Measurements from ENCODE around the gene METTL5.

The METTL5 gene

GRCh38 chr2:169782513-169782912, 42.2 kb downstream of the METTL5 start:
- H3K9ac ChIP-seq (ENCODE audit: low read depth, low read length): no peak overlapping the region
- no peaks in the 10 kb centered on the region for H3K4me1 ChIP-seq (ENCODE audit: insufficient read depth, low read length)
- H2AFZ ChIP-seq (ENCODE audit: low read depth, low read length): no peak overlapping the region
- no peaks in the 10 kb centered on the region for H3K27me3 ChIP-seq (ENCODE audit: insufficient read depth, low read length, poor library complexity)
- no peak for DNase-seq
- no peaks in the 10 kb centered on the region for H4K20me1 ChIP-seq (ENCODE audit: insufficient read depth, low read length)
- H3K4me3 ChIP-seq (ENCODE audit: low read depth in 1 of 2, low read length in 2 of 2): no peak overlapping the region
- H3K9me3 ChIP-seq (ENCODE audit: insufficient read depth, low read length, severe bottlenecking): no peaks in the 10 kb centered on the region
- no peak overlapping the region for H3K4me2 ChIP-seq (ENCODE audit: insufficient read depth, low read length)
- TF ChIP-seq CTCF (IDR thresholded peaks at IDR 0.05; ENCODE audit: borderline replicate concordance, extremely low read depth, low read length, poor library complexity, severe bottlenecking): no peak
- H3K36me3 ChIP-seq (ENCODE audit: insufficient read depth, low read length): no peaks in the 10 kb centered on the region
- H3K79me2 ChIP-seq (ENCODE audit: insufficient read depth, low read length): no peaks in the 10 kb centered on the region
- no peak overlapping the region for H3K27ac ChIP-seq (ENCODE audit: low read length)
- ATAC-seq (ENCODE audit: insufficient read depth, low read depth): no peak

DNA sequence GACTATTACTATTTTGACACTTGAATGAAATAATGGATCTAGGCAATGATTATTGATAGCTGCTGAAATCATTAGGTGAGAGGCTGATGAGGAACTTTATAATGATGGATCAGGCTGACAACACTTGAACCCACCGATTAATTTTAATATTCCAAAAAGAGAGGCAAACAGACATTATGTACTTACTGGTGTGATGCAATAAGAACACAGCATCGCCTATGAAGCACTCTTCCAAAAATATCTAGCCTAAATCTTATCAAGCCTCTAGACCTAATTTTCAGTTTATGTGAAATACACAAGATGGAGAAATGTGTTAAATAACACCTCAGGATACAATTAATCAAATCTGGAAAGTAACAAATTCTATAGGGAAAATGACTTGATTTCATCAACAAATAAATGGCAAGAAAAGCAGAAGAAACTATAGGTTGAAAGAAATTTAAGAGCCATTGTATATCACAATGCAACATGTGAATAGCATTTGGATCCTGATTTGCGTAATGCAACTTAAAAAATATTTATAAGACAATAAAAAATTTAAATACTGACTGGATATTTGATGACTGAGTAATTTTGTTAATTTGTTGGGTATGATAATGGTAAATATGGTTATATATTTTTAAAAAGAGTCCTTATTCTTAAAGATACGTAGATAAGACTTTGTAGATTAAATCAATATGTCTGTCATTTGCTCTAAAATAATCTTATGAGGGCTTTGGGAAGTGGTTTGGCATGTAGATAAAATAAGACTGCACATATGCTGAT, 43.3 kb downstream of the METTL5 start:
- no peak overlapping the region for H3K4me2 ChIP-seq (ENCODE audit: insufficient read depth, low read length)
- H4K20me1 ChIP-seq (ENCODE audit: insufficient read depth, low read length): no peaks in the 10 kb centered on the region
- H2AFZ ChIP-seq (ENCODE audit: low read depth, low read length): no peak overlapping the region
- TF ChIP-seq CTCF (IDR thresholded peaks at IDR 0.05; ENCODE audit: borderline replicate concordance, extremely low read depth, low read length, poor library complexity, severe bottlenecking) (no peak), EZH2 (IDR thresholded peaks at IDR 0.05; ENCODE audit: borderline replicate concordance, low read depth, low read length, severe bottlenecking) (no peak)
- H3K79me2 ChIP-seq (ENCODE audit: insufficient read depth, low read length): no peaks in the 10 kb centered on the region
- no peaks in the 10 kb centered on the region for H3K36me3 ChIP-seq (ENCODE audit: insufficient read depth, low read length)
- H3K27ac ChIP-seq (ENCODE audit: low read length): no peak overlapping the region
- ATAC-seq (ENCODE audit: insufficient read depth, low read depth): no peak
- no peak for DNase-seq
- H3K9ac ChIP-seq (ENCODE audit: low read depth, low read length): no peak overlapping the region
- no peaks in the 10 kb centered on the region for H3K9me3 ChIP-seq (ENCODE audit: insufficient read depth, low read length, severe bottlenecking)
- no peaks in the 10 kb centered on the region for H3K4me1 ChIP-seq (ENCODE audit: insufficient read depth, low read length)
- no peaks in the 10 kb centered on the region for H3K27me3 ChIP-seq (ENCODE audit: insufficient read depth, low read length, poor library complexity)
- no peak overlapping the region for H3K4me3 ChIP-seq (ENCODE audit: low read depth in 1 of 2, low read length in 2 of 2)

DNA sequence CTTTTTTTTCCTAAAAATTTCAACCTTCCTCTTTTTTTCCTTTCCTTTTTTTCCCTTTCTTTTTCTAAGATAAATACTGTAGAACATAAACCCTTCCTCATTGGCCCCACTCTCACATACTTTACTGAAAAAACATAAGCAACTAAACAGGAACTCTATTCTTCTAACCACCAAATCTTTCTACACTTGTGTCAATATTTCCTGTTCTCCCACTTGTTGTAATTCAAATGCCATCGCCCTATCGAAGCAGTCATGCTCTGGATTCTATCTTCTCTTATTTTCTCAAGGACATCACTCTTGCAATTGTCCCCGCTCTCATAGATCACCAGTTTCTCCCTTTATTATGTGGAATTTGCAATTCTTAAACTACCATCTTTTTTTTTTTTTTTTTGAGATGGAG, 46.3 kb downstream of the METTL5 start:
- no peak overlapping the region for H3K4me2 ChIP-seq (ENCODE audit: insufficient read depth, low read length)
- H3K27ac ChIP-seq (ENCODE audit: low read length): no peak overlapping the region
- no peak for DNase-seq
- no peak for ATAC-seq (ENCODE audit: insufficient read depth, low read depth)
- no peaks in the 10 kb centered on the region for H3K9me3 ChIP-seq (ENCODE audit: insufficient read depth, low read length, severe bottlenecking)
- H3K36me3 ChIP-seq (ENCODE audit: insufficient read depth, low read length): no peaks in the 10 kb centered on the region
- H3K27me3 ChIP-seq (ENCODE audit: insufficient read depth, low read length, poor library complexity): no peaks in the 10 kb centered on the region
- H4K20me1 ChIP-seq (ENCODE audit: insufficient read depth, low read length): no peaks in the 10 kb centered on the region
- H3K4me3 ChIP-seq (ENCODE audit: low read depth in 1 of 2, low read length in 2 of 2): no peak overlapping the region
- H3K4me1 ChIP-seq (ENCODE audit: insufficient read depth, low read length): no peaks in the 10 kb centered on the region
- no peaks in the 10 kb centered on the region for H3K79me2 ChIP-seq (ENCODE audit: insufficient read depth, low read length)
- no peak for TF ChIP-seq CTCF (IDR thresholded peaks at IDR 0.05; ENCODE audit: borderline replicate concordance, extremely low read depth, low read length, poor library complexity, severe bottlenecking)
- no peak for TF ChIP-seq EZH2 (IDR thresholded peaks at IDR 0.05; ENCODE audit: borderline replicate concordance, low read depth, low read length, severe bottlenecking)
- no peak overlapping the region for H3K9ac ChIP-seq (ENCODE audit: low read depth, low read length)
- H2AFZ ChIP-seq (ENCODE audit: low read depth, low read length): no peak overlapping the region

All from DND-41 (cell line).